OCI-LY7 (cell line): ENCODE results near the gene TRIM14. TPM values are rescaled to one million over a fixed set of nuclear protein-coding genes. Genes with fewer than 3 reads are reported as not detected.

Experiments
- BruUV-seq: library from RNA; stranded (reverse); fragments of 400-500 nt; replicated peaks from 2 replicates; lab custom pipeline; 2021; lab: Mats Ljungman, UMichigan
- CTCF ChIA-PET: fragments of 300-600 bp; sonication (Branson Sonifier 250); formaldehyde crosslinking; loops from one replicate; lab custom pipeline; 2022; ENCODE audit warnings: antibody characterized with exemption; ENCODE audit not compliant: unreplicated experiment; lab: Charles Lee
- POLR2A ChIA-PET: fragments of 300-600 bp; sonication (Branson Sonifier 250); formaldehyde crosslinking; loops from one replicate; lab custom pipeline; 2022; ENCODE audit warnings: antibody characterized with exemption; lab: Charles Lee
- DNase-seq: peaks from one replicate; pipeline ENCODE4 v3.0.0-alpha.2; 2015; ENCODE audit warnings: low spot score
- H2AFZ ChIP-seq: fragments of 200-600 bp; sonication (generic), shearing (Covaris generic); 2 replicates; pipeline ENCODE4 v1.6.1; 2014; ENCODE audit warnings: mild to moderate bottlenecking, antibody characterized with exemption, low read length, moderate library complexity
- H3K27ac ChIP-seq: fragments of 200-600 bp; sonication (generic); 2 replicates; pipeline ENCODE4 v1.5.1; 2014; ENCODE audit warnings: mixed run types, low read depth, mild to moderate bottlenecking, moderate library complexity, low read length, inconsistent platforms; ENCODE audit not compliant: poor library complexity, severe bottlenecking
- H3K36me3 ChIP-seq: fragments of 200-600 bp; sonication (generic); 2 replicates; pipeline ENCODE4 v1.6.1; 2014; ENCODE audit warnings: mild to moderate bottlenecking, antibody characterized with exemption, low read length, moderate library complexity, mixed read lengths; ENCODE audit not compliant: insufficient read depth
- H3K4me1 ChIP-seq: fragments of 200-600 bp; sonication (generic); 2 replicates; pipeline ENCODE4 v1.5.1; 2014; ENCODE audit warnings: mild to moderate bottlenecking, low read length; ENCODE audit not compliant: insufficient read depth, poor library complexity, severe bottlenecking
- H3K4me2 ChIP-seq: fragments of 200-600 bp; sonication (generic); 2 replicates; pipeline ENCODE4 v1.6.1; 2014; ENCODE audit warnings: mild to moderate bottlenecking, low read length
- H3K4me3 ChIP-seq: fragments of 200-600 bp; sonication (generic); 2 replicates; pipeline ENCODE4 v1.5.1; 2014; ENCODE audit warnings: mild to moderate bottlenecking, low read depth, low read length; ENCODE audit not compliant: poor library complexity, severe bottlenecking
- H3K79me2 ChIP-seq: fragments of 200-600 bp; sonication (generic); 2 replicates; pipeline ENCODE4 v1.6.1; 2016; ENCODE audit warnings: low read depth, mild to moderate bottlenecking, low read length, moderate library complexity, mixed read lengths; ENCODE audit not compliant: insufficient read depth
- H3K9me2 ChIP-seq: fragments of 200-600 bp; sonication (generic); 2 replicates; pipeline ENCODE4 v1.6.1; 2016; ENCODE audit warnings: mild to moderate bottlenecking, low read length, mixed read lengths; ENCODE audit not compliant: insufficient read depth
- H3K9me3 ChIP-seq: fragments of 200-600 bp; sonication (generic); 2 replicates; pipeline ENCODE4 v1.6.1; 2014; ENCODE audit warnings: mild to moderate bottlenecking, mixed run types, low read length, mixed read lengths
- H4K20me1 ChIP-seq: fragments of 200-600 bp; sonication (generic); 2 replicates; pipeline ENCODE4 v1.6.1; 2014; ENCODE audit warnings: mild to moderate bottlenecking, antibody characterized with exemption, low read length, moderate library complexity, mixed read lengths; ENCODE audit not compliant: insufficient read depth
- EZH2phosphoT487 ChIP-seq: fragments of 200-600 bp; sonication (generic); IDR thresholded peaks from 2 replicates; pipeline ENCODE4 v1.6.1; 2018; ENCODE audit warnings: low read depth, borderline replicate concordance, mild to moderate bottlenecking, mixed run types, antibody characterized with exemption, low read length, moderate library complexity, mixed read lengths
- intact Hi-C: fragments of 100-400 bp; cut with micrococcal nuclease; formaldehyde crosslinking; loops from one replicate; pipeline ENCODE4 v1.10.0; 2022; ENCODE audit not compliant: unreplicated experiment
- total RNA-seq, 2 experiments: library from RNA; depleted of rRNA in 1 of 2; stranded (reverse); fragments of >200 nt in 1 of 2; shearing (Covaris generic) in 1 of 2; gene quantifications; 2 replicates each; pipeline ENCODE4 v1.2.3, GENCODE V29; 2014 to 2022
- TF ChIP-seq, protein P1 (sequence below): fragments of 200-600 bp; sonication (generic); conservative IDR thresholded peaks from 2 replicates; pipeline ENCODE4 v1.5.1; 2014; ENCODE audit warnings: mild to moderate bottlenecking, antibody characterized with exemption, low read length, moderate library complexity, mixed read lengths

TRIM14 gene
- total RNA-seq, 2 experiments from 2014 or later, result 21.4 to 26.0 TPM

GRCh38 chr9:98157372-98157771, 38.4 kb upstream of the TRIM14 start:
- Histone ChIP-seq H3K36me3 (no peaks in the 10 kb centered on the region), H3K79me2 (no peaks in the 10 kb centered on the region), H3K27ac (no peak overlapping the region), H3K9me2 (no peaks in the 10 kb centered on the region), H3K4me1 (no peaks in the 10 kb centered on the region), H2AFZ (no peak overlapping the region), H4K20me1 (no peaks in the 10 kb centered on the region), H3K4me2 (no peak overlapping the region), H3K4me3 (no peak overlapping the region), H3K9me3 (no peaks in the 10 kb centered on the region)
- CTCF ChIA-PET, result no interaction called here
- TF ChIP-seq EZH2phosphoT487, result no peak
- POLR2A ChIA-PET, result interaction anchor here (0.6 to 1.3 kb wide), 3 partner anchors 9 to 69 kb away, joined by 3 to 5 read pairs (median 4); no protein-coding TSS in a partner anchor
- no peak for DNase-seq
- intact Hi-C loops, result no loop called here
- BruUV-seq, result no TSS peak

DNA sequence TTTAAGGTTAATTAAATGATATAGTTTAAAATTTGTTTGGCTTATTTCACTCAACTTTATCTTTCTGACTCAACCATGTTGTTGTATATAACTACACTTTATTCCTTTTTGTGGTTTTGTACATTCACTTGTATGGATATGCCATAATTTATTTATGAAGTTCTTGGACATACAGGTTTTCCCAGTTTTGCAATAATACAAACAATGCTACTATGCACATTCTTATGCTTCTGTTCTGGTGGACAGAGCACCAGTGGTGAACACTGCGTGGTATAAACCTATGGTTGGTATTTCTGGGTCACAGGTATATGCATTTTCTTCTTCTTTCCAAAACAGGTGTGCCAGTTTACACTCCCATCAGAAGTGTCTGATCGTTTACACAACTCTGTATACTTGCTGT, 35.7 kb upstream of the TRIM14 start:
- no TSS peak for BruUV-seq
- H2AFZ ChIP-seq, result no peak overlapping the region

DNA sequence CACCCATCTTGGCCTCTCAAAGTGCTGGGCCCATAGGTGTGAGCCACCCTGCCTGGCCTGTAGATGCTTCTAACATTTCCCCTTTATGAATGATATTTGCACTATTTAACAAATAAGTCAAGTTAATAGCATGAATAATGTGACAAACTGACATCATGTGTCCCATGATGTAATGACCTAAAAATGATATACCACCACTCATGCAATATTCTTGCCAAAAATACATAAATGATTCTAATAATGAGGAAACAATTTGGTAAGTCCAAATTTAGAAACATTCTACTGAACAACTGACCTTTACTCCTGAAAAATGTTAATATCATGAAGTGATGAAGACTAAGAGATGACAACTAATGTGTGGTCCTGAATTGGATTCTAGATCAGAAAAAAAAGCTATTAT, 33.5 kb upstream of the TRIM14 start:
- no peaks in the 10 kb centered on the region for H3K9me3 ChIP-seq
- H3K36me3 ChIP-seq, result no peaks in the 10 kb centered on the region
- intact Hi-C loops, result no loop called here
- no peak overlapping the region for H3K4me2 ChIP-seq
- H3K4me3 ChIP-seq, result no peak overlapping the region
- H3K4me1 ChIP-seq, result no peaks in the 10 kb centered on the region
- H3K27ac ChIP-seq, result no peak overlapping the region
- no peak for DNase-seq
- BruUV-seq, result no TSS peak
- H3K9me2 ChIP-seq, result no peaks in the 10 kb centered on the region
- no peak overlapping the region for H2AFZ ChIP-seq
- H3K79me2 ChIP-seq, result no peaks in the 10 kb centered on the region
- ChIA-PET CTCF (no interaction called here), POLR2A (no interaction called here)
- no peaks in the 10 kb centered on the region for H4K20me1 ChIP-seq
- TF ChIP-seq, protein P1, sequence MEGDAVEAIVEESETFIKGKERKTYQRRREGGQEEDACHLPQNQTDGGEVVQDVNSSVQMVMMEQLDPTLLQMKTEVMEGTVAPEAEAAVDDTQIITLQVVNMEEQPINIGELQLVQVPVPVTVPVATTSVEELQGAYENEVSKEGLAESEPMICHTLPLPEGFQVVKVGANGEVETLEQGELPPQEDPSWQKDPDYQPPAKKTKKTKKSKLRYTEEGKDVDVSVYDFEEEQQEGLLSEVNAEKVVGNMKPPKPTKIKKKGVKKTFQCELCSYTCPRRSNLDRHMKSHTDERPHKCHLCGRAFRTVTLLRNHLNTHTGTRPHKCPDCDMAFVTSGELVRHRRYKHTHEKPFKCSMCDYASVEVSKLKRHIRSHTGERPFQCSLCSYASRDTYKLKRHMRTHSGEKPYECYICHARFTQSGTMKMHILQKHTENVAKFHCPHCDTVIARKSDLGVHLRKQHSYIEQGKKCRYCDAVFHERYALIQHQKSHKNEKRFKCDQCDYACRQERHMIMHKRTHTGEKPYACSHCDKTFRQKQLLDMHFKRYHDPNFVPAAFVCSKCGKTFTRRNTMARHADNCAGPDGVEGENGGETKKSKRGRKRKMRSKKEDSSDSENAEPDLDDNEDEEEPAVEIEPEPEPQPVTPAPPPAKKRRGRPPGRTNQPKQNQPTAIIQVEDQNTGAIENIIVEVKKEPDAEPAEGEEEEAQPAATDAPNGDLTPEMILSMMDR, result no peak
- no peak for TF ChIP-seq EZH2phosphoT487

More for the DNA sequence above, 35.7 kb upstream of the TRIM14 start:
- ChIA-PET POLR2A (interaction anchor here (0.6 kb wide), 1 partner anchor 24 kb away, joined by 3 read pairs; no protein-coding TSS in a partner anchor), CTCF (no interaction called here)
- intact Hi-C loops, result no loop called here
- Histone ChIP-seq H3K27ac (no peak overlapping the region), H3K4me2 (no peak overlapping the region), H3K4me3 (no peak overlapping the region), H3K9me3 (no peaks in the 10 kb centered on the region), H3K9me2 (no peaks in the 10 kb centered on the region), H4K20me1 (no peaks in the 10 kb centered on the region), H3K79me2 (no peaks in the 10 kb centered on the region), H3K36me3 (no peaks in the 10 kb centered on the region), H3K4me1 (no peaks in the 10 kb centered on the region)
- TF ChIP-seq, protein P1, result no peak
- TF ChIP-seq EZH2phosphoT487, result no peak
- no peak for DNase-seq
